ENCODE data around the gene C1orf159. TPM values are rescaled to one million over a fixed set of nuclear protein-coding genes. Genes with fewer than 3 reads are reported as not detected.

Gene C1orf159
- total and polyA plus RNA-seq, 4 donors = 9.5 to 19.2 (median 13.3) TPM

DNA sequence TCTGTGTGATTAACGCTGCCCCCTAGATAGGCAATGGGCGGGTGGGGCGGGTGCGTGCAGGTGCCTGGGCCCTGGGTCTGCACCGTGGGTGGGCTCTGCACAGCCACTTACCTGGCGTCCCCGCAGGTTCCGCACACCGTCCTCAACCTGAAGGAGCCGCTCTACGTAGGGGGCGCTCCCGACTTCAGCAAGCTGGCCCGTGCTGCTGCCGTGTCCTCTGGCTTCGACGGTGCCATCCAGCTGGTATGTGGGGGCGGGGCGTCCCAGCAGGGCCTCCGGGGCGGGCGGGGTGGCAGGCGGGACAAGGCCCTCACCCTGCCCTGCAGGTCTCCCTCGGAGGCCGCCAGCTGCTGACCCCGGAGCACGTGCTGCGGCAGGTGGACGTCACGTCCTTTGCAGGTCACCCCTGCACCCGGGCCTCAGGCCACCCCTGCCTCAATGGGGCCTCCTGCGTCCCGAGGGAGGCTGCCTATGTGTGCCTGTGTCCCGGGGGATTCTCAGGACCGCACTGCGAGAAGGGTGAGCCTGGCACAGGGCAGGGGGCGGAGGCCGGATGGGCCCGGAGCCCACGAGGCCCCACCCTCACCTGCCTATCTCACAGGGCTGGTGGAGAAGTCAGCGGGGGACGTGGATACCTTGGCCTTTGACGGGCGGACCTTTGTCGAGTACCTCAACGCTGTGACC lies 64.6 kb downstream of the C1orf159 start:
- no peak for TF ChIP-seq CTCF (IDR thresholded peaks at IDR 0.05; ENCODE audit: control extremely low read depth, extremely low read depth)
- Histone ChIP-seq H3K4me3 (no peak overlapping the region), H3K36me3 (ENCODE audit: control insufficient read depth in 4 of 4, insufficient read depth in 4 of 4, low read length in 4 of 4) (peaks cover 0 to 67% (median 12%) of the 10 kb centered on the region in 4 donors), H3K9me3 (ENCODE audit: control insufficient read depth in 4 of 4, insufficient read depth in 3 of 4, low read length in 3 of 4) (no peaks in the 10 kb centered on the region), H3K9ac (ENCODE audit: insufficient read depth in 1 of 2, low read length in 2 of 2) (no peak overlapping the region), H3K27ac (ENCODE audit: low read depth in 1 of 2, low read length in 1 of 2) (no peak overlapping the region), H3K4me1 (ENCODE audit: control insufficient read depth in 5 of 5, insufficient read depth in 5 of 5, low read length in 5 of 5) (no peaks in the 10 kb centered on the region), H3K27me3 (ENCODE audit: control insufficient read depth in 3 of 3, insufficient read depth in 3 of 3, low read length in 2 of 3) (no peaks in the 10 kb centered on the region)
- DNase-seq (no peak), ATAC-seq (ENCODE audit: insufficient read depth, low FRiP score) (no peak)
- 94% methylated on average over 41 to 46 of the region's 46 CpGs for WGBS, 2 donors

DNA sequence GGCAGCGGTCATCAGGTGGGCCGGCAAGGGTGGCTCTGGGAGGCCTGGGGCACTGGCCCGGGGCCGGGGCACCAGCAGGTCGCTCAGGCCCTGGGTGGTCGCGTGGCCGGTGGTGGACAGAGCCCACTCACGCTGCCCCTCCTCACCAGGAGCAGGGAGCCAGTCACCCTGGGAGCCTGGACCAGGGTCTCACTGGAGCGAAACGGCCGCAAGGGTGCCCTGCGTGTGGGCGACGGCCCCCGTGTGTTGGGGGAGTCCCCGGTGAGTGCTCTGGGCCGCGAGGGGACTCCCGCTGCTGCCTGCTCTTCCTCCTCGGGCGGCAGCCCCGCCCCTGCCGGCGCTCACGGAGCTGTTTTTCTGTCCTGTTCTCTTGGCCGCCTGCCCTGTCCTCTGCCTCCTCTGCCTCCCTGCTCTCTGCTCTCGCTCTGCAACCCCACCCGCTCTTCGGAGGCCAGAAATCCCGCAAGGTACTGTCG lies 65.3 kb downstream of the C1orf159 start:
- H3K27me3 ChIP-seq (ENCODE audit: control insufficient read depth in 3 of 3, insufficient read depth in 3 of 3, low read length in 2 of 3) = no peaks in the 10 kb centered on the region
- DNase-seq (no peak), ATAC-seq (ENCODE audit: insufficient read depth, low FRiP score) (no peak)
- TF ChIP-seq CTCF (IDR thresholded peaks at IDR 0.05; ENCODE audit: control extremely low read depth, extremely low read depth) = no peak
- H3K9me3 ChIP-seq (ENCODE audit: control insufficient read depth in 4 of 4, insufficient read depth in 3 of 4, low read length in 3 of 4) = no peaks in the 10 kb centered on the region
- H3K36me3 ChIP-seq (ENCODE audit: control insufficient read depth in 4 of 4, insufficient read depth in 4 of 4, low read length in 4 of 4) = peaks cover 0 to 73% (median 13%) of the 10 kb centered on the region in 4 donors
- WGBS, 2 donors = 93 to 94% methylated on average over 29 to 32 of the region's 32 CpGs
- H3K4me3 ChIP-seq = no peak overlapping the region
- H3K27ac ChIP-seq (ENCODE audit: low read depth in 1 of 2, low read length in 1 of 2) = no peak overlapping the region
- no peaks in the 10 kb centered on the region for H3K4me1 ChIP-seq (ENCODE audit: control insufficient read depth in 5 of 5, insufficient read depth in 5 of 5, low read length in 5 of 5)
- H3K9ac ChIP-seq (ENCODE audit: insufficient read depth in 1 of 2, low read length in 2 of 2) = no peak overlapping the region

DNA sequence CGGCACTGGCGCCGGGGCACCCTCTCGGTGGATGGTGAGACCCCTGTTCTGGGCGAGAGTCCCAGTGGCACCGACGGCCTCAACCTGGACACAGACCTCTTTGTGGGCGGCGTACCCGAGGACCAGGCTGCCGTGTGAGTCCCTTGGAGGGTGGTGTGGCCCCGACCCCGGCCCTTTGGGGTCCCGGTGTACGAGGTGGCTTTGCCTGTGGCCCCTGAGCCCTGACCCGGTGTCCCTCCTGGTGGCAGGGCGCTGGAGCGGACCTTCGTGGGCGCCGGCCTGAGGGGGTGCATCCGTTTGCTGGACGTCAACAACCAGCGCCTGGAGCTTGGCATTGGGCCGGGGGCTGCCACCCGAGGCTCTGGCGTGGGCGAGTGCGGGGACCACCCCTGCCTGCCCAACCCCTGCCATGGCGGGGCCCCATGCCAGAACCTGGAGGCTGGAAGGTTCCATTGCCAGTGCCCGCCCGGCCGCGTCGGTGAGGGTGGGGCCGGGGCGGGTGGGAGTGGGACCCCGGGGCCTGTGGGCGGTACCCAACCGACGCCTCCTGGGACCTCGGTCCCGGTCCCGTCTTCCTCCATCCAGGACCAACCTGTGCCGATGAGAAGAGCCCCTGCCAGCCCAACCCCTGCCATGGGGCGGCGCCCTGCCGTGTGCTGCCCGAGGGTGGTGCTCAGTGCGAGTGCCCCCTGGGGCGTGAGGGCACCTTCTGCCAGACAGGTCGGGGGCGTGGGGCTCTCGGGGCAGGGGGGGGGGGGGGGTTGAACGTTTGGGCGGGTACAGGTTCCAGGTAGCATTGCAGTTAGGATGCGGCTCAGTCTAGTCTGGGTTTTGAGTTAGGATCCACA lies 66.3 kb downstream of the C1orf159 start:
- 94 to 95% methylated on average over 57 of the region's 57 CpGs for WGBS, 2 donors
- H3K4me3 ChIP-seq = no peak overlapping the region
- DNase-seq = no peak
- TF ChIP-seq CTCF (IDR thresholded peaks at IDR 0.05; ENCODE audit: control extremely low read depth, extremely low read depth) = no peak
- no peaks in the 10 kb centered on the region for H3K4me1 ChIP-seq (ENCODE audit: control insufficient read depth in 5 of 5, insufficient read depth in 5 of 5, low read length in 5 of 5)
- H3K36me3 ChIP-seq (ENCODE audit: control insufficient read depth in 4 of 4, insufficient read depth in 4 of 4, low read length in 4 of 4) = peaks cover 0 to 73% (median 10%) of the 10 kb centered on the region in 4 donors
- H3K27me3 ChIP-seq (ENCODE audit: control insufficient read depth in 3 of 3, insufficient read depth in 3 of 3, low read length in 2 of 3) = no peaks in the 10 kb centered on the region
- ATAC-seq (ENCODE audit: insufficient read depth, low FRiP score) = no peak
- no peaks in the 10 kb centered on the region for H3K9me3 ChIP-seq (ENCODE audit: control insufficient read depth in 4 of 4, insufficient read depth in 3 of 4, low read length in 3 of 4)
- no peak overlapping the region for H3K9ac ChIP-seq (ENCODE audit: insufficient read depth in 1 of 2, low read length in 2 of 2)
- H3K27ac ChIP-seq (ENCODE audit: low read depth in 1 of 2, low read length in 1 of 2) = no peak overlapping the region
